ACC112 (cell line): ENCODE results near the gene PSKH1.
A peak's percentile ranks its signal among the peaks of the same experiment; 100 is the strongest.

ENCODE experiments used
- H2AFZ ChIP-seq: fragments of 200-600 bp; sonication (generic); one replicate; pipeline ENCODE4 v1.6.0; 2017; ENCODE audit warnings: antibody characterized with exemption, low read length; ENCODE audit not compliant: unreplicated experiment
- H3K27ac ChIP-seq: fragments of 200-600 bp; sonication (generic); 2 replicates; pipeline ENCODE4 v1.5.1; 2014; ENCODE audit warnings: low read depth, mild to moderate bottlenecking, antibody characterized with exemption, low read length, moderate library complexity
- H3K27me3 ChIP-seq: fragments of 200-600 bp; sonication (generic); 2 replicates; pipeline ENCODE4 v1.6.1; 2014; ENCODE audit warnings: mild to moderate bottlenecking, antibody characterized with exemption, low read length, moderate library complexity, mixed read lengths; ENCODE audit not compliant: insufficient read depth
- H3K36me3 ChIP-seq: fragments of 200-600 bp; sonication (generic); 2 replicates; pipeline ENCODE4 v1.6.1; 2016; ENCODE audit warnings: mild to moderate bottlenecking, antibody characterized with exemption, low read length, moderate library complexity, mixed read lengths; ENCODE audit not compliant: insufficient read depth
- H3K4me1 ChIP-seq: fragments of 200-600 bp; sonication (generic); one replicate; pipeline ENCODE4 v1.6.1; 2016; ENCODE audit warnings: low read length, mixed read lengths; ENCODE audit not compliant: insufficient read depth, unreplicated experiment, control insufficient read depth
- H3K4me3 ChIP-seq: fragments of 200-600 bp; sonication (generic); 2 replicates; pipeline ENCODE4 v1.5.1; 2014; ENCODE audit warnings: mild to moderate bottlenecking, low read depth, low read length
- H3K79me2 ChIP-seq: fragments of 200-600 bp; sonication (generic); one replicate; pipeline ENCODE4 v1.6.0; 2016; ENCODE audit warnings: low read length; ENCODE audit not compliant: control insufficient read depth, unreplicated experiment, insufficient read depth

PSKH1 gene

GRCh38 chr16:67886387-67886786 is 6.7 kb upstream of the PSKH1 start:
- Histone ChIP-seq H3K36me3 (no peaks in the 10 kb centered on the region), H3K27me3 (no peaks in the 10 kb centered on the region), H3K4me3 (no peak overlapping the region), H3K27ac (no peak overlapping the region), H3K4me1 (peaks cover 3% of the 10 kb centered on the region), H2AFZ (no peak overlapping the region), H3K79me2 (no peaks in the 10 kb centered on the region)

GRCh38 chr16:67888331-67888730 is 4.7 kb upstream of the PSKH1 start:
- Histone ChIP-seq H2AFZ (no peak overlapping the region), H3K79me2 (peaks cover 2% of the 10 kb centered on the region), H3K27ac (no peak overlapping the region), H3K36me3 (no peaks in the 10 kb centered on the region), H3K4me1 (peaks cover 3% of the 10 kb centered on the region), H3K27me3 (no peaks in the 10 kb centered on the region), H3K4me3 (no peak overlapping the region)

GRCh38 chr16:67892375-67892774 is 679 bp upstream of the PSKH1 start:
- Histone ChIP-seq H3K4me3 (peak overlapping the region; percentile 83), H3K27ac (no peak overlapping the region), H3K27me3 (no peaks in the 10 kb centered on the region), H3K4me1 (peaks cover 9% of the 10 kb centered on the region), H2AFZ (peak overlapping the region; percentile 67), H3K79me2 (peaks cover 40% of the 10 kb centered on the region), H3K36me3 (no peaks in the 10 kb centered on the region)

GRCh38 chr16:67893743-67894399 is 817 bp downstream of the PSKH1 start:
- H3K4me3 ChIP-seq = peak overlapping the region; percentile 83
- H3K79me2 ChIP-seq = peaks cover 50% of the 10 kb centered on the region
- peaks cover 9% of the 10 kb centered on the region for H3K4me1 ChIP-seq
- H3K27me3 ChIP-seq = no peaks in the 10 kb centered on the region
- peak overlapping the region; percentile 66; the same call in 1 of the 2 replicates for H3K27ac ChIP-seq
- peak overlapping the region; percentile 97 for H2AFZ ChIP-seq
- no peaks in the 10 kb centered on the region for H3K36me3 ChIP-seq

GRCh38 chr16:67897231-67897630 is 4.2 kb downstream of the PSKH1 start:
- H3K79me2 ChIP-seq = peaks cover 67% of the 10 kb centered on the region
- H3K27ac ChIP-seq = 0 out of 2 replicates have a peak overlapping the region, but pooled peaks have one; percentile 2

GRCh38 chr16:67901734-67902133 is 8.7 kb downstream of the PSKH1 start:
- no peak overlapping the region for H3K4me3 ChIP-seq
- H2AFZ ChIP-seq = no peak overlapping the region
- peaks cover 5% of the 10 kb centered on the region; the same call in 1 of the 2 replicates for H3K36me3 ChIP-seq
- H3K27me3 ChIP-seq = no peaks in the 10 kb centered on the region
- peaks cover 35% of the 10 kb centered on the region for H3K79me2 ChIP-seq
- no peaks in the 10 kb centered on the region for H3K4me1 ChIP-seq
- no peak overlapping the region for H3K27ac ChIP-seq

More at GRCh38 chr16:67897231-67897630, 4.2 kb downstream of the PSKH1 start:
- H3K36me3 ChIP-seq = no peaks in the 10 kb centered on the region
- no peaks in the 10 kb centered on the region for H3K27me3 ChIP-seq
- H3K4me1 ChIP-seq = peaks cover 9% of the 10 kb centered on the region
- no peak overlapping the region for H2AFZ ChIP-seq
- H3K4me3 ChIP-seq = no peak overlapping the region

- peaks cover 5% of the 10 kb centered on the region; the same call in 1 of the 2 replicates for H3K36me3 ChIP-seq
- no peak overlapping the region for H3K4me3 ChIP-seq
- H2AFZ ChIP-seq = no peak overlapping the region
- H3K79me2 ChIP-seq = peaks cover 26% of the 10 kb centered on the region
- H3K4me1 ChIP-seq = no peaks in the 10 kb centered on the region
- no peaks in the 10 kb centered on the region for H3K27me3 ChIP-seq
- H3K27ac ChIP-seq = no peak overlapping the region
Observed at GRCh38 chr16:67902831-67903230, 9.8 kb downstream of the PSKH1 start.

GRCh38 chr16:67907397-67908180 is 14.5 kb downstream of the PSKH1 start:
- H3K4me1 ChIP-seq = no peaks in the 10 kb centered on the region
- no peak overlapping the region for H2AFZ ChIP-seq
- H3K27me3 ChIP-seq = no peaks in the 10 kb centered on the region
- H3K36me3 ChIP-seq = peaks cover 10% of the 10 kb centered on the region; the same call in 1 of the 2 replicates
- H3K4me3 ChIP-seq = no peak overlapping the region
- peaks cover 2% of the 10 kb centered on the region for H3K79me2 ChIP-seq
- no peak overlapping the region for H3K27ac ChIP-seq

GRCh38 chr16:67909056-67909742 is 16.1 kb downstream of the PSKH1 start:
- Histone ChIP-seq H3K4me3 (no peak overlapping the region), H3K27ac (no peak overlapping the region)

GRCh38 chr16:67910158-67910557 is 17.1 kb downstream of the PSKH1 start:
- Histone ChIP-seq H3K79me2 (no peaks in the 10 kb centered on the region), H3K4me1 (no peaks in the 10 kb centered on the region), H3K4me3 (no peak overlapping the region), H2AFZ (no peak overlapping the region), H3K27ac (no peak overlapping the region), H3K36me3 (0 out of 2 replicates have a peak, but pooled peaks cover 5% of the 10 kb centered on the region), H3K27me3 (no peaks in the 10 kb centered on the region)

More at GRCh38 chr16:67909056-67909742, 16.1 kb downstream of the PSKH1 start:
- Histone ChIP-seq H2AFZ (no peak overlapping the region), H3K36me3 (0 out of 2 replicates have a peak, but pooled peaks cover 5% of the 10 kb centered on the region), H3K27me3 (no peaks in the 10 kb centered on the region), H3K4me1 (no peaks in the 10 kb centered on the region), H3K79me2 (no peaks in the 10 kb centered on the region)
